K562 (cell line): ENCODE data around the gene CCSER1. TPM values are rescaled to one million over a fixed set of nuclear protein-coding genes. Genes with fewer than 3 reads are reported as not detected.
"Not testable (repeated sequence)": the region's sequence is repeated elsewhere in the genome, so short reads cannot be mapped to it uniquely, and the experiment has no call there.

Experiments
- ATAC-seq: fragments of 200-7000 bp; cut with Tn5 transposase; 3 replicates; pipeline ENCODE4 v1.9.1; 2020; ENCODE audit warnings: moderate library complexity
- BruUV-seq: library from RNA; stranded (reverse); fragments of 400-500 nt; replicated peaks from 2 replicates; lab custom pipeline; 2021; lab: Mats Ljungman, UMichigan
- CTCF ChIA-PET: fragments of 300-600 bp; formaldehyde crosslinking; extraction: SDS; loops from one replicate; lab custom pipeline; 2021; ENCODE audit warnings: low intra/inter-chr PET ratio; lab: Yijun Ruan, JAX
- POLR2A ChIA-PET: fragments of 300-600, 350-650 bp; sonication (Branson Sonifier 250); formaldehyde crosslinking; extraction: SDS; loops from one replicate; lab custom pipeline; 2021; ENCODE audit warnings: antibody characterized with exemption, inconsistent platforms; lab: Yijun Ruan, JAX
- DNase-seq, 4 experiments: peaks; one replicate each; pipeline versions ENCODE4 v3.0.0 to v3.0.0-alpha.2; 2011 to 2018; ENCODE audit warnings: low spot score in 3 of 4, mixed read lengths in 3 of 4; ENCODE audit errors: extremely low read depth in 1 of 4
- FAIRE-seq: peaks from 2 replicates; lab custom pipeline; 2011; peaks lifted over from hg19 to GRCh38; lab: Jason Lieb, UNC
- H2AFZ ChIP-seq: 2 replicates; pipeline ENCODE4 v1.6.0; 2011; ENCODE audit warnings: low read depth, low read length, control low read depth, inconsistent platforms
- H3K27ac ChIP-seq: fragments of 200-600 bp; 3 replicates; pipeline ENCODE4 v1.8.0; 2011; ENCODE audit warnings: low read depth, mild to moderate bottlenecking, control low read depth, inconsistent platforms, low read length, moderate library complexity, mixed read lengths; ENCODE audit errors: extremely low read depth
- H3K27me3 ChIP-seq, 2 experiments: fragments of 300-600 bp in 1 of 2; 2 replicates in 1 of 2; 3 replicates in 1 of 2; pipeline versions ENCODE4 v1.6.0 to v1.8.0; 2011; ENCODE audit warnings: inconsistent platforms in 2 of 2, low read length in 2 of 2, mild to moderate bottlenecking in 1 of 2, mixed read lengths in 1 of 2, moderate library complexity in 1 of 2; ENCODE audit not compliant: control insufficient read depth in 2 of 2, insufficient read depth in 2 of 2
- H3K36me3 ChIP-seq: fragments of 300-600 bp; 3 replicates; pipeline ENCODE4 v1.8.0; 2011; ENCODE audit warnings: mild to moderate bottlenecking, low read length, inconsistent platforms; ENCODE audit not compliant: control insufficient read depth, insufficient read depth
- H3K4me1 ChIP-seq, 2 experiments: fragments of 200-600 bp in 1 of 2; replicated peaks in 1 of 2; 2 replicates in 1 of 2; 3 replicates in 1 of 2; pipeline versions ENCODE4 v1.5.1 to v1.8.0; 2011; ENCODE audit warnings: inconsistent platforms in 2 of 2, low read length in 2 of 2, mild to moderate bottlenecking in 1 of 2, mixed read lengths in 1 of 2, moderate library complexity in 1 of 2; ENCODE audit not compliant: control insufficient read depth in 2 of 2, insufficient read depth in 2 of 2
- H3K4me2 ChIP-seq: 2 replicates; pipeline ENCODE4 v1.6.1; 2011; ENCODE audit warnings: low read length, control low read depth, inconsistent platforms, mixed read lengths; ENCODE audit not compliant: insufficient read depth
- H3K4me3 ChIP-seq: fragments of 200-600 bp; sonication (generic), shearing (Covaris generic); 2 replicates; pipeline ENCODE4 v1.5.1; 2016; ENCODE audit warnings: control low read depth, inconsistent platforms
- H3K79me2 ChIP-seq: fragments of 200-600 bp; 3 replicates; pipeline ENCODE4 v1.8.0; 2011; ENCODE audit warnings: low read length, inconsistent platforms; ENCODE audit not compliant: control insufficient read depth, insufficient read depth
- H3K9ac ChIP-seq, 2 experiments: 2 replicates each; pipeline versions ENCODE4 v1.6.0 to v1.6.1; 2011; ENCODE audit warnings: low read depth in 2 of 2, low read length in 2 of 2, control low read depth in 1 of 2, inconsistent platforms in 1 of 2, mild to moderate bottlenecking in 1 of 2, mixed read lengths in 1 of 2; ENCODE audit not compliant: insufficient read depth in 1 of 2
- H3K9me1 ChIP-seq: one replicate; pipeline ENCODE4 v1.6.0; 2011; ENCODE audit warnings: inconsistent platforms, mild to moderate bottlenecking, low read length, moderate library complexity; ENCODE audit not compliant: control insufficient read depth, insufficient read depth
- H3K9me3 ChIP-seq: replicated peaks from 2 replicates; pipeline ENCODE4 v1.5.1; 2011; ENCODE audit warnings: low read depth, low read length, inconsistent platforms; ENCODE audit not compliant: control insufficient read depth, insufficient read depth
- H4K20me1 ChIP-seq: replicated peaks from 2 replicates; pipeline ENCODE4 v1.6.1; 2011; ENCODE audit warnings: low read length, inconsistent platforms, mixed read lengths; ENCODE audit not compliant: control insufficient read depth, insufficient read depth
- GTF2E2 ChIP-seq: fragments of 200-800 bp; sonication (Bioruptor generic); IDR thresholded peaks from 2 replicates; pipeline ENCODE4 v1.6.1; 2016; ENCODE audit warnings: missing genetic modification characterization, missing compliant biosample characterization
- MYC ChIP-seq, 2 experiments: fragments of 250-450 bp in 1 of 2; sonication (Bioruptor Pico) in 1 of 2; IDR thresholded peaks; 2 replicates each; pipeline versions ENCODE4 v1.5.1 to v1.6.1; 2012 to 2021; ENCODE audit warnings: low read depth in 2 of 2, borderline replicate concordance in 1 of 2, improper control_type of control experiment in 1 of 2, low read length in 1 of 2, mild to moderate bottlenecking in 1 of 2, moderate library complexity in 1 of 2
- SMARCA5 ChIP-seq: fragments of 450-650 bp; IDR thresholded peaks from 2 replicates; pipeline ENCODE4 v1.6.1; 2016
- ZNF561 ChIP-seq: fragments of 450-650 bp; formaldehyde crosslinking; conservative IDR thresholded peaks from 2 replicates; pipeline ENCODE4 v1.4.0; 2020; ENCODE audit warnings: mild to moderate bottlenecking, moderate library complexity
- WGBS: fragments of 100-300 bp; shearing (Covaris generic); methylation state at CpG from one replicate; pipeline ENCODE4 v1.1.6; 2016; ENCODE audit warnings: low coverage, mixed read lengths; ENCODE audit not compliant: insufficient coverage; ENCODE audit errors: missing lambda C conversion rate; 5-methylcytosine and 5-hydroxymethylcytosine counted together
- in situ Hi-C: fragments of 300-500 bp; cut with MboI; formaldehyde crosslinking; loops from 4 replicates; pipeline ENCODE4 v1.15.0; 2018; ENCODE audit warnings: inconsistent platforms, mixed read lengths
- intact Hi-C: fragments of 100-400 bp; cut with micrococcal nuclease; formaldehyde crosslinking; loops from 2 replicates; pipeline ENCODE4 v1.14.2; 2022
- polyA plus RNA-seq, 8 experiments: library from polyadenylated mRNA; depleted of rRNA in 4 of 8; stranded (reverse) in 5 of 8; unstranded in 3 of 8; fragments of >200 nt; fragmentation: Nextera tagmentation in 2 of 8; fragmentation: Illumina TruSeq in 1 of 8; extraction: Ambion mirVana in 2 of 8; extraction: Trizol in 1 of 8; gene quantifications; 2 replicates each; pipeline versions ENCODE4 v1.2.1 to v1.2.3, GENCODE V29; 2011 to 2014; ENCODE audit warnings: inconsistent platforms in 1 of 8, missing spikeins in 1 of 8
- total RNA-seq, 7 experiments: library from RNA; depleted of rRNA in 6 of 7; stranded (reverse); fragments of >200 nt in 6 of 7; fragmentation: Illumina TruSeq in 2 of 7; extraction: Trizol in 2 of 7; gene quantifications; 2 replicates each; pipeline versions ENCODE4 v1.2.1 to v1.2.3, GENCODE V29; 2011 to 2021; ENCODE audit warnings: low replicate concordance in 1 of 7
- TF ChIP-seq, protein P1 (sequence below): sonication (generic); formaldehyde crosslinking; IDR thresholded peaks from 2 replicates; pipeline ENCODE4 v1.8.1; 2023; ENCODE audit warnings: mild to moderate bottlenecking, missing genetic modification reagents
- TF ChIP-seq, protein P2 (sequence below): fragments of 250-450 bp; sonication (Bioruptor Pico); IDR thresholded peaks from 2 replicates; pipeline ENCODE4 v1.5.0; 2021

Gene CCSER1
- total and polyA plus RNA-seq, 9 of the 15 experiments (the other 6 are each of a cell fraction or from before 2014, with no cell fraction given), result not detected

DNA sequence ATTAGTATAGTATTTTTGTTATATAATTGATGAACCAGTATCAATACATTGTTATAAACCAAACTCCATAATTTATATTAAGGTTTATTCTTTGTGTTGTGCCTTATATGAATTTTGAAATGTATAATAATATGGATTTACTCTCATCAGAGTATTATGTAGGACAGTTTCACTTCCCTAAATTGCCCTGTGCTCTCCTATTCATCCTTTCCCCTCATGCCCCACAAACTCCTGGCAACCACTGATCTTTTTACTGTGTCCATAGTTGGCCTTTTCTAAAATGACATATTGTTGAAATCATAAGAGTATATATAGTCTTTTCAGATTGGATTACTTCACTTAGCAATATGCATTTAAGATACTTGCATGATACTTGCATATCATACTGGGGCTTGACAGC, 1218.4 kb downstream of the CCSER1 start:
- Histone ChIP-seq H3K27ac (no peak overlapping the region), H3K4me2 (no peak overlapping the region), H2AFZ (no peak overlapping the region), H3K4me1 (no peaks in the 10 kb centered on the region), H3K79me2 (no peaks in the 10 kb centered on the region), H4K20me1 (no peaks in the 10 kb centered on the region), H3K36me3 (no peaks in the 10 kb centered on the region), H3K27me3 (no peaks in the 10 kb centered on the region), H3K4me3 (no peak overlapping the region), H3K9ac (no peak overlapping the region), H3K9me1 (no peaks in the 10 kb centered on the region), H3K9me3 (no peaks in the 10 kb centered on the region)
- intact Hi-C loops, result no loop called here
- ChIA-PET CTCF (no interaction called here), POLR2A (no interaction called here)
- DNase-seq, result no peak
- ATAC-seq, result no peak
- no peak for FAIRE-seq
- no TSS peak for BruUV-seq
- TF ChIP-seq, protein P1, sequence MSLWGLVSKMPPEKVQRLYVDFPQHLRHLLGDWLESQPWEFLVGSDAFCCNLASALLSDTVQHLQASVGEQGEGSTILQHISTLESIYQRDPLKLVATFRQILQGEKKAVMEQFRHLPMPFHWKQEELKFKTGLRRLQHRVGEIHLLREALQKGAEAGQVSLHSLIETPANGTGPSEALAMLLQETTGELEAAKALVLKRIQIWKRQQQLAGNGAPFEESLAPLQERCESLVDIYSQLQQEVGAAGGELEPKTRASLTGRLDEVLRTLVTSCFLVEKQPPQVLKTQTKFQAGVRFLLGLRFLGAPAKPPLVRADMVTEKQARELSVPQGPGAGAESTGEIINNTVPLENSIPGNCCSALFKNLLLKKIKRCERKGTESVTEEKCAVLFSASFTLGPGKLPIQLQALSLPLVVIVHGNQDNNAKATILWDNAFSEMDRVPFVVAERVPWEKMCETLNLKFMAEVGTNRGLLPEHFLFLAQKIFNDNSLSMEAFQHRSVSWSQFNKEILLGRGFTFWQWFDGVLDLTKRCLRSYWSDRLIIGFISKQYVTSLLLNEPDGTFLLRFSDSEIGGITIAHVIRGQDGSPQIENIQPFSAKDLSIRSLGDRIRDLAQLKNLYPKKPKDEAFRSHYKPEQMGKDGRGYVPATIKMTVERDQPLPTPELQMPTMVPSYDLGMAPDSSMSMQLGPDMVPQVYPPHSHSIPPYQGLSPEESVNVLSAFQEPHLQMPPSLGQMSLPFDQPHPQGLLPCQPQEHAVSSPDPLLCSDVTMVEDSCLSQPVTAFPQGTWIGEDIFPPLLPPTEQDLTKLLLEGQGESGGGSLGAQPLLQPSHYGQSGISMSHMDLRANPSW (CRISPR knock-in tag), result no peak
- TF ChIP-seq ZNF561 (no peak), SMARCA5 (no peak), MYC (IDR thresholded peaks at IDR 0.05; ENCODE audit: low read depth, low read length) (no peak), MYC (CRISPR knock-in tag; IDR thresholded peaks at IDR 0.05; ENCODE audit: borderline replicate concordance, low read depth) (no peak), GTF2E2 (no peak)
- TF ChIP-seq, protein P2, sequence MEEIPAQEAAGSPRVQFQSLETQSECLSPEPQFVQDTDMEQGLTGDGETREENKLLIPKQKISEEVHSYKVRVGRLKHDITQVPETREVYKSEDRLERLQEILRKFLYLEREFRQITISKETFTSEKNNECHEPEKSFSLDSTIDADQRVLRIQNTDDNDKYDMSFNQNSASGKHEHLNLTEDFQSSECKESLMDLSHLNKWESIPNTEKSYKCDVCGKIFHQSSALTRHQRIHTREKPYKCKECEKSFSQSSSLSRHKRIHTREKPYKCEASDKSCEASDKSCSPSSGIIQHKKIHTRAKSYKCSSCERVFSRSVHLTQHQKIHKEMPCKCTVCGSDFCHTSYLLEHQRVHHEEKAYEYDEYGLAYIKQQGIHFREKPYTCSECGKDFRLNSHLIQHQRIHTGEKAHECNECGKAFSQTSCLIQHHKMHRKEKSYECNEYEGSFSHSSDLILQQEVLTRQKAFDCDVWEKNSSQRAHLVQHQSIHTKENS (CRISPR knock-in tag), result no peak
- in situ Hi-C loops, result no loop called here

DNA sequence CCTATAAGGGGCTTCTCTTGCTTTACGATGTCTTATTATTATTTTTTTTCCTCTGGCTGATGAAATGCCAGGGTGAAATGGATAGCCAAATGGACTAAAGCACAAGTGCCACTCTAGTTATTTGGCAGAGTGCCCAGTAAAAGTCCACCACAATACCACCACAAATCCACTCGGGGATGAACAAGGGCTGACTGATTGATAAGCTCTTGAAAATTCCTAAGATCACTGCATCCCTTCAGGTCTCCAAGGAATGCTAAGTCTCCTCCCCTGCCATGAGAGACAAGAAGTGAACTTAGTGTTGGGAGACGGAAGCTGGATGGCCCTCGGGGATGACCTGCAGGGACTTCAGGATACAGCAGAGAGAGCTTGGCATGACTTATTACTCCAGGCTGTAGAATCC, 1229.3 kb downstream of the CCSER1 start:
- DNase-seq, CTCF ChIA-PET, H3K79me2 ChIP-seq, H3K9me3 ChIP-seq, H3K4me2 ChIP-seq, H3K36me3 ChIP-seq, in situ Hi-C loops, H4K20me1 ChIP-seq, H3K27ac ChIP-seq, H2AFZ ChIP-seq, POLR2A ChIA-PET, H3K27me3 ChIP-seq, ATAC-seq, H3K9ac ChIP-seq, H3K4me3 ChIP-seq, intact Hi-C loops, H3K9me1 ChIP-seq, FAIRE-seq, BruUV-seq, H3K4me1 ChIP-seq: not testable (repeated sequence)
- WGBS, result 9% methylated on average over 4 of the region's 4 CpGs
